Embryonic facial prominence (tissue), 1 donor: ENCODE data around the gene MARS1.
A peak's percentile ranks its signal among the peaks of the same experiment; 100 is the strongest.
"Not testable (repeated sequence)": the region's sequence is repeated elsewhere in the genome, so short reads cannot be mapped to it uniquely, and the experiment has no call there.

Experiments
- DNase-seq: peaks from one replicate; pipeline ENCODE4 v3.0.0-alpha.2; 2016; ENCODE audit errors: extremely low spot score

Gene MARS1

DNA sequence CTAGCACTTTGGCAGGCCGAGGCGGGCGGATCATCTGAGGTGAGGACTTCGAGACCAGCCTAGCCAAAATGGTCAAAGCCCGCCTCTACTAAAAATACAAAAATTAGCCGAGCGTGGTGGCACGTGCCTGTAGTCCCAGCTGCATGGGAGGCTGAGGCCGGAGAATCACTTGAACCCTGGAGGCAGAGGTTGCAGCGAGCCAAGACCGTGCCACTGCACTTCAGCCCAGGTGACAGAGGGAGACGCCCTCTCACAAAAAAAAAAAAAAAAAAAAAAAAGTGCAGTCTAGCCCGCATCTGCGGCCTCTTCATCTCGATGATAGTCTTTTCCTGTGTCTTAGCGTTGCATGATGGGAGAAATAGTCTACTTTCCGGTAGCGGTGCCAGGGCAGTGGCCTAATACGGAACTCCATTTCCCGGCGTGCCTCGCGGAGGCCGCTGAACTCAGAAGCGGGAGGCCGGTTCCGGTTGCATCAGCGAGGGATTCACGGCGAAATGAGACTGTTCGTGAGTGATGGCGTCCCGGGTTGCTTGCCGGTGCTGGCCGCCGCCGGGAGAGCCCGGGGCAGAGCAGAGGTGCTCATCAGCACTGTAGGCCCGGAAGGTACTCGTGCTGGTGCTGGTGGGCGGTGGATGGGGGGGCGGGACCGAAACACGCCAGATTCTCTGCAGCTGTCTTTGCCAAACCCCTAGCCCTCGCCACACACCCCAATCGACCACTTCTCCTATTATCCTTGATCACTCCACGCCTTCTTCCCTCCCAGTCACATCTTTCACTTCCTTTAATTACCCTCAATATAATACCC is at the start of gene MARS1:
Gene MARS1, plus strand, starts transcription at position 472 of the 805 bp plus-strand sequence. Its CDS starts 23 bp downstream, at position 495.
- peak; percentile 91 for DNase-seq

DNA sequence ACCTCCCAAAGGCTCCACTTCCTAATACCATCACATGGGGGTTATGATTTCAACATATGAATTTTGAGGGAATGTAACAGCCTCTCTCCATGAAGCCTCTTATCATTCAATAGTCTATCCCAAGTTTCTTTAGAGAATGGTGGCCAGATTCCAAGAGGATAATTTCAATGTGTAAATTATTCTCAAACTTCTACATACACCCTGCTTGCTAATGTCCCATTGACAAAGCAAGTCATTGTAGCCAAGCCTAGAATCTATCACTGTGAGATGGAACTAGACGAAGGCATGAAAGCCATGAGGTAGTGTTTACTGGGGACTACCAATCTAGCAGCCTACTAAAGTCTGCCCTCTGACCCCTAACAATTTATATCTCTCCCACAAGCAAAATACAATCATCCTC is 49.5 kb upstream of the MARS1 start:
- no peak for DNase-seq

GRCh38 chr12:57439762-57440266 is 48.1 kb upstream of the MARS1 start:
- DNase-seq: no peak

GRCh38 chr12:57441393-57441792 is 46.5 kb upstream of the MARS1 start:
- not testable (repeated sequence) for DNase-seq

DNA sequence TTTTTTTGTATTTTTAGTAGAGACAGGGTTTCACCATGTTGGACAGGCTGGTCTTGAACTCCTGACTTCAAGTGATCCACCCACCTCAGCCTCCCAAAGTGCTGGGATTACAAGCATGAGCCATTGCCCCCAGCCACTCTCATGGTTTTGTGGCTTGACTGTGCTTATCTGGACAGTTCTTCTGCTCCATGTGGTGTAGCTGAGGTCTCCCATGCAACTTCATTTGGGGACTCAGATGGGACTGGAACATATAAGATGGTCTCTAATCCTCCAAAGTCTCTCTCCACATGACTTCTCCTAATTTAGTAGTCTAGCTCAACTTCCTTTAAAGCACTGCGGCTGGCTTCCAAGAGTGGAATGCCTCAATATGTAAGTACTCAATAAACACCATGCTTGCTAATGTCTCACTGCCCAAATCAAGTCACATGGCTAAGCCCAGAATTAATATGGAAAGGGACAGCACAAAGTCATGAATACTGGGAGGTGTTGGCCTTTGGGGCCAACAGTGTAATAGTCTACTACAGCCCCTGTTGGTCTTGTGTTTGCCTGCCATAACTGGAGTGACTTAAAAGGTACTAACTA is 45.9 kb upstream of the MARS1 start:
- DNase-seq: no peak

DNA sequence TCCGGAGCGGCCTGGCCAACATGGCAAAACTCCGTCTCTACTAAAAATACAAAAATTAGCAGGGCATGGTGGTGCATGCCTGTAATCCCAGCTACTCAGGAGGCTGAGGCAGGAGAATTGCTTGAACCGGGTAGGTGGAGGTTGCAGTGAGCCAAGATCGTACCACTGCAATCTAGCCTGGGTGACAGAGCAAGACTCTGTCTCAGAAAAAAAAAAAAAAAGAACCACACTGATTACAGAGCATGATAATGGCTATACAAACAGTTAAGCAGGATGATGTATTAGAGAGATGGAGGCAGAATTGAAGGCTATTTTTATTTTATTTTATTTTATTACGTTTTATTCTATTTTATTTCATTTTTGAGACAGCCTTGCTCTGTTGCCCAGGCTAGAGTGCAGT is 43.5 kb upstream of the MARS1 start:
- DNase-seq: not testable (repeated sequence)

DNA sequence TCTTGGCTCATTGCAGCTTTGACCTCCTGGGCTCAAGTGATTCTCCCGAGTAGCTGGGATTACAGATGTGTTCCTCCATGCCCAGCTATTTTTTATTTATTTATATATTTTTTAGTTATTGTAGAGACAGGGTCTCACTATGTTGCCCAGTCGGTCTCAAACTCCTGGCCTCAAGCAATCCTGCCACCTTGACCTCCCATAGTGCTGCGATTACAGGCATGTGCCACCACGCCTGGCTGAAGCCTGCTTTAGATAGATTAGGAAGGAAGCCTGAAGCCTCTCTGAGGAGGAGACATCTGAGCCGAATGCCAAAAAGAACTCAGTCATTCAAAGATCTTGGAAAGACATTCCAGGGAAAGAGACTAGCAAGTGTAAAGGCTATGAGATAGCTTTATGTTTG is 43.1 kb upstream of the MARS1 start:
- DNase-seq: no peak

DNA sequence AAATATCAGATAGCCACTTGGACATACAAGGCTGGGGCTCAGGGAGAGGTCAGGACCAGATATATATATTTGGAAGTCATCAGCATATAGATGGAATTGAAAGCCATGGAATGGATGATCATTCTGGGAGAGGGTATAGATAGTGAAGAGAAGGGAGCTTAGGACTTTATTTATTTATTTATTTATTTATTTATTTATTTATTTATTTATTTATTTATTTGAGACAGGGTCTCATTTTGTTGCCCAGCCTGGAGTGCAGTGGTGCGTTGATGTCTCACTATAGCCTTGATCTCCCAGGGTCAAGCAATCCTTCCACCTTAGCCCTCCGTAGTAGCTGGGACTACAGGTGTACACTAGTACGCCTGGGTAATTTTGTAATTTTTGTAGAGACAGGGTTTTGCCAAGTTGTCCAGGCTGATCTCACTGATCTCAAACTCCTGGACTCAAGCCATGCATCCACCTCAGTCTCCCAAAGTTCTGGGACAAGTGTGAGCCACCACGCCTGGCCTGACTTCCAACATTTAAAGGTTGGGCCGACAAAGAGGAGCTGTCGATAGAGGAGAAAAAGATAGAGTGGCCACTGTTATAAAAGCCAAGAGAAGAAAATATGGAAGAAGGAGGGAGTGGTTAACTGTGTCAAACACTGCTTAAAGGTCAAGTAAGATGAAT is 41.4 kb upstream of the MARS1 start:
- no peak for DNase-seq

DNA sequence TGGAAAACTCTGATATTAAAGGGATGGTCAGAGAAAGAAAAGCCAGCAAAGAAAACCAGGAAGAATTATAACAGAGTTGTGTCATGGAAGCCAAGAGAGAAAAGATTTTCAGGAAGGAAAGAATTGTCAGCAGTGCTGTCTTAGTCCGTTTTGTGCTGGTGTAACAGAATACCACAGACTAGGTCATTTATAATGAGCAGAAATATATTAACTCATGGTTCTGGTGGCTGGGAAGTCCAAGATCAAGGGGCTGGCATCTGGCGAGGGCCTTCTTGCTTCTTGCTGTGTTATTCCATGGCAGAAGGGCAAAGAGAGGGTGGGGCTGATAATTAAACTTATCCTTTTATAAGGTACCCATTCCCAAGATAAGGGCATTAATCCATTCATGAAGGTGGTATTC is 39.2 kb upstream of the MARS1 start:
- DNase-seq: no peak

GRCh38 chr12:57449375-57449774 is 38.5 kb upstream of the MARS1 start:
- no peak for DNase-seq

GRCh38 chr12:57450057-57450456 is 37.8 kb upstream of the MARS1 start:
- no peak for DNase-seq

DNA sequence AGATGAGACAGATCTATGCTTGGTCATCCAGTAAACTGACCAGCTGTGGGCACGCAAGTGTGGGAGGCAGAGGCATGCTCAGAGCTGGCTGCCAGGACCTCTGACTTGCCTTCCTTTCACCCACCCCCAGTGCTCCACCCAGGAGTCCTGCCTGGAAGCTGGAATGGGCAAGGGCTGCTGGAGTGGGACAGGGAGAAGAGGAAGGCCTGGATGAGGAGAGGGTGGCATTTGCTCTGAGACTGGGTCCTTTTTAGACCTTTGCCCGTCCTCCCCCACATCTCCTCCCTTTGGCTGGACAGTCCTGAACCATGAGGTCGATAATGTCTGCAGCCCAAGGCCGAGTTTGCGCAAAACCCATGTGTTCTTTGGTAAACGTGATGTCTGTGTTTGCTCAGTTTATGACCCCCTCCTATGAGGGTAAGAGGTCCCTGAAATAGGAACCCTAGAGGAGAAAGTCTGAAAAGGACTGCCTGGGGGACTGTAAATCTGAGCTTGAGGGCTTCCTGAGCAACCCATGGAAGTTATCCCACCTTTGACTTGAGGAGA is 36.6 kb upstream of the MARS1 start:
- DNase-seq: no peak

GRCh38 chr12:57452181-57452936 is 35.5 kb upstream of the MARS1 start:
- DNase-seq: no peak

GRCh38 chr12:57452937-57453509 is 34.8 kb upstream of the MARS1 start:
- no peak for DNase-seq

DNA sequence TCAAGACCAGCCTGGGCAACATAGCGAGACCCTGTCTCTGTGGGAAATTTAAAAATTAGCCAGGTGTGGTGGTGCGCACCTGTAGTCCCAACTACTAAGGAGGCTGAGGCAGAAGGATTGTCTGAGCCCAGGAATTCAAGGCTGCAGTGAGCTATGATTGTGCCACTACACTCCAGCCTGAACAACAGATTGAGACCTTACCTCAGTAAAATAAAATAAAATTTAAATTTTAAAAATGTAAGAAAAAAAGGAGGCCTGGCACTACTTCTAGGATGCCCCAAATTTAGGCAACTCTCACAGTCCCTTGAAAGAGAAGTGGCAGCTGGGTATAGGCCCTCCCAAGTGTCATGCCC is 33.7 kb upstream of the MARS1 start:
- no peak for DNase-seq

- no peak for DNase-seq
Measured at GRCh38 chr12:57454566-57455373, 33.1 kb upstream of the MARS1 start, which contains the start of gene INHBE. Gene INHBE (plus strand): TSS chr12:57455307. CDS start chr12:57455537, 230 bp downstream.

DNA sequence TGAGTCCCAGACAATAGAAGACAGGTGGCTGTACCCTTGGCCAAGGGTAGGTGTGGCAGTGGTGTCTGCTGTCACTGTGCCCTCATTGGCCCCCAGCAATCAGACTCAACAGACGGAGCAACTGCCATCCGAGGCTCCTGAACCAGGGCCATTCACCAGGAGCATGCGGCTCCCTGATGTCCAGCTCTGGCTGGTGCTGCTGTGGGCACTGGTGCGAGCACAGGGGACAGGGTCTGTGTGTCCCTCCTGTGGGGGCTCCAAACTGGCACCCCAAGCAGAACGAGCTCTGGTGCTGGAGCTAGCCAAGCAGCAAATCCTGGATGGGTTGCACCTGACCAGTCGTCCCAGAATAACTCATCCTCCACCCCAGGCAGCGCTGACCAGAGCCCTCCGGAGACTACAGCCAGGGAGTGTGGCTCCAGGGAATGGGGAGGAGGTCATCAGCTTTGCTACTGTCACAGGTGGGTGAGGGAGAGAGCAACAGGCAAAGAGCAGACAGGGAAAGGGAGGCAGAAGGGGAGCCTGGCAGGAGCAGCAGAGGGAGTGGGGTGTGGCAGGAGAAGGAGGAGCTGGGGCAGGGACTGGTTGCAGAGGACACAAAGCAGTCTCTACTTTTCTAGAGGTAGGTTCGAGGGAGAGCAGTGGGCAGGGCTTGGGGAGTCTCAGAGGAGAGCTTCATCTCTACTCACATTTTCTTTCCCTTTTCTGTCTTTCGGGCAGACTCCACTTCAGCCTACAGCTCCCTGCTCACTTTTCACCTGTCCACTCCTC is 32.3 kb upstream of the MARS1 start:
- DNase-seq: no peak

- DNase-seq: no peak
Measured at GRCh38 chr12:57456145-57456700, 31.6 kb upstream of the MARS1 start.

DNA sequence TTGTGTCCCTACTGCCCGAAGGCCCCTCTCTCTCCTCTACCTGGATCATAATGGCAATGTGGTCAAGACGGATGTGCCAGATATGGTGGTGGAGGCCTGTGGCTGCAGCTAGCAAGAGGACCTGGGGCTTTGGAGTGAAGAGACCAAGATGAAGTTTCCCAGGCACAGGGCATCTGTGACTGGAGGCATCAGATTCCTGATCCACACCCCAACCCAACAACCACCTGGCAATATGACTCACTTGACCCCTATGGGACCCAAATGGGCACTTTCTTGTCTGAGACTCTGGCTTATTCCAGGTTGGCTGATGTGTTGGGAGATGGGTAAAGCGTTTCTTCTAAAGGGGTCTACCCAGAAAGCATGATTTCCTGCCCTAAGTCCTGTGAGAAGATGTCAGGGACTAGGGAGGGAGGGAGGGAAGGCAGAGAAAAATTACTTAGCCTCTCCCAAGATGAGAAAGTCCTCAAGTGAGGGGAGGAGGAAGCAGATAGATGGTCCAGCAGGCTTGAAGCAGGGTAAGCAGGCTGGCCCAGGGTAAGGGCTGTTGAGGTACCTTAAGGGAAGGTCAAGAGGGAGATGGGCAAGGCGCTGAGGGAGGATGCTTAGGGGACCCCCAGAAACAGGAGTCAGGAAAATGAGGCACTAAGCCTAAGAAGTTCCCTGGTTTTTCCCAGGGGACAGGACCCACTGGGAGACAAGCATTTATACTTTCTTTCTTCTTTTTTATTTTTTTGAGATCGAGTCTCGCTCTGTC is 31.0 kb upstream of the MARS1 start:
- DNase-seq: no peak
